RWPE1 (cell line): ENCODE results near the gene PRR27.

Experiments used
- CTCF ChIA-PET: fragments of 350-600 bp; sonication (Branson Sonifier 250); formaldehyde crosslinking; extraction: SDS; loops from one replicate; lab custom pipeline; 2021; lab: Yijun Ruan, JAX
- POLR2A ChIA-PET: fragments of 400-600 bp; formaldehyde crosslinking; extraction: SDS; loops from one replicate; lab custom pipeline; 2020; ENCODE audit warnings: antibody characterized with exemption; ENCODE audit not compliant: low non-redundant PET; lab: Yijun Ruan, JAX
- DNase-seq: peaks from one replicate; pipeline ENCODE4 v3.0.0; 2012; ENCODE audit warnings: low spot score
- H3K27ac ChIP-seq: fragments of 450-650 bp; 2 replicates; pipeline ENCODE4 v1.5.1; 2017
- TF ChIP-seq, protein P1 (sequence below): fragments of 450-650 bp; conservative IDR thresholded peaks from 2 replicates; pipeline ENCODE4 v1.5.1; 2017; ENCODE audit warnings: low read depth, mild to moderate bottlenecking

The PRR27 gene

DNA sequence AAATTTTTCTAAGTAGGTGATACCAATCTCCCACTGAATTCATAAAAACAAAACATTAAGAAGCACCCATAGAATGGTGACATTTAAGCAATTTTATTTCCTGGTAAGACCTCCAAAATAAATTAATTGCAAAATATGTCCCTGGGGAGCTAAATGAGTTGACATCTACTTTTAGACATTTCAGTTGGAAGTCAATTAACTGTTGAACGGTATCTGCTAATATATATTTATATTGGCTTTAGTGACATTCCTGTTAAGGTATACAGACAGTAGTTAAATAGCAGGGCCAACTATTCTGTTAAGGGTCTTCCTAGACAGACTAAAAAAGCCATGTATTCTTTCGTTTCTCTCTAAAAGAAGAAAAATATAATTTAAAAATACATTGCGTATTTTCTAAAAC is at the start of gene PRR27:
PRR27 (plus strand) TSS at position 301 of the 400 bp plus-strand sequence. CDS start 139 bp downstream, outside the sequence.
- H3K27ac ChIP-seq = no peak within 1 kb of the TSS
- TF ChIP-seq, protein P1, sequence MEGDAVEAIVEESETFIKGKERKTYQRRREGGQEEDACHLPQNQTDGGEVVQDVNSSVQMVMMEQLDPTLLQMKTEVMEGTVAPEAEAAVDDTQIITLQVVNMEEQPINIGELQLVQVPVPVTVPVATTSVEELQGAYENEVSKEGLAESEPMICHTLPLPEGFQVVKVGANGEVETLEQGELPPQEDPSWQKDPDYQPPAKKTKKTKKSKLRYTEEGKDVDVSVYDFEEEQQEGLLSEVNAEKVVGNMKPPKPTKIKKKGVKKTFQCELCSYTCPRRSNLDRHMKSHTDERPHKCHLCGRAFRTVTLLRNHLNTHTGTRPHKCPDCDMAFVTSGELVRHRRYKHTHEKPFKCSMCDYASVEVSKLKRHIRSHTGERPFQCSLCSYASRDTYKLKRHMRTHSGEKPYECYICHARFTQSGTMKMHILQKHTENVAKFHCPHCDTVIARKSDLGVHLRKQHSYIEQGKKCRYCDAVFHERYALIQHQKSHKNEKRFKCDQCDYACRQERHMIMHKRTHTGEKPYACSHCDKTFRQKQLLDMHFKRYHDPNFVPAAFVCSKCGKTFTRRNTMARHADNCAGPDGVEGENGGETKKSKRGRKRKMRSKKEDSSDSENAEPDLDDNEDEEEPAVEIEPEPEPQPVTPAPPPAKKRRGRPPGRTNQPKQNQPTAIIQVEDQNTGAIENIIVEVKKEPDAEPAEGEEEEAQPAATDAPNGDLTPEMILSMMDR = no peak
- CTCF ChIA-PET = no interaction called here
- POLR2A ChIA-PET = no interaction called here
- no peak for DNase-seq

DNA sequence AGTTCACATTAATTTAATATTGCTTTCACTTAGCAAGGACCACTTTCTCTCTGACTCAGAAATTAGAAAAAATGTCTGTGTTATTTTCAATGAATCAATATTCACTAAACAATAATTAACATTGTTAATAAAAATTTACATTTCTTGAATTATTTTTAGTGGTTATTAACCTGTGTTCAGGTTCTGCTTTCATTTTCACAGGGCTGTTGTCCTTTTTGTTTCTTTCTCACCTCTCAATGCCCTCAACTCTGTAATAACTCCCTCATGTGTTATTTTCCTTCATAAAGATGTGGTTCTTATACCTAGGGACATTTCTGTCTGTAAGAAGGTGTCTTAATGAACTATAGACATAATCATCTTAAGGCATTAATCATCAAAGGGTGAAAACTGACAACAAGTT is 43.1 kb upstream of the PRR27 start:
- CTCF ChIA-PET = no interaction called here

DNA sequence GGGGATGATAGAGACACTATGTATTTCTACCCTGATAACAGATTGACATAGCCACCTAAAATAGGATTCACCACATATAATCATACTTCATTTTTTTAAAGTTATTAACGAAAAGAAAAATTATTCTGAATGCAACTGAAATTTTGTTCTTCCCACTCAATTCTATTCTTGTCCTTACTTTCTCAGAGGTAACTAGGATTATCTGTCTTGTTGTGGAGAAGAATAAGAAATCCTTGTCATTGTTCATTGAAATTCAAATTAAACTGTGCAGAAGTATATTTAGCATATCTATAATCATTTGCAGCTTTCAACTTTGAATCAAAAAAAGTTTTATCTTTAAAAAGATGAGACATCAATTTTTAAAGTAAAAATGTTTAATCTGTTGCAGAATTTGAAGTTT is 40.4 kb upstream of the PRR27 start:
- ChIA-PET CTCF (no interaction called here), POLR2A (no interaction called here)
- TF ChIP-seq, protein P1 = no peak
- H3K27ac ChIP-seq = no peak overlapping the region
- DNase-seq = no peak

More for the DNA sequence above, 43.1 kb upstream of the PRR27 start:
- POLR2A ChIA-PET = no interaction called here
- no peak overlapping the region for H3K27ac ChIP-seq
- TF ChIP-seq, protein P1 = no peak
- no peak for DNase-seq

DNA sequence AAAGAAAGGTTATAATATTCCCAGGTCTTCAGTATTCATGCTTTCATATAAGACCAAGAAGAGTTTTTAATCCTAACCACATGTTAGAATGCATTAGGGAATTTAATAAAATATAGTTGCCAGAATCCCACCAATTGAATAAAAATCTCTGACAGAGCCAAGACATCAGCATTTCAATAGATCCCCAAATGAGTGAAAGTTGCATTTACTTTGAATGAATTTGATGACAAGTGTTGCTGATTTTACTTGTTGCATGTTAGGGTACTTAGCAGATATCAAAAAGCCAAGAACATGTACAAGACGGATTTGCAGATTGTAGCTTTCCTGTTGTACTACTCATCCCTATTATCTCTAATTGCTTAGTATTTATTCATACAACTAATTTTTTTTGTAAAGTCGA is 39.9 kb upstream of the PRR27 start:
- no peak for DNase-seq
- CTCF ChIA-PET = no interaction called here
- TF ChIP-seq, protein P1 = no peak
- H3K27ac ChIP-seq = no peak overlapping the region
- POLR2A ChIA-PET = no interaction called here

DNA sequence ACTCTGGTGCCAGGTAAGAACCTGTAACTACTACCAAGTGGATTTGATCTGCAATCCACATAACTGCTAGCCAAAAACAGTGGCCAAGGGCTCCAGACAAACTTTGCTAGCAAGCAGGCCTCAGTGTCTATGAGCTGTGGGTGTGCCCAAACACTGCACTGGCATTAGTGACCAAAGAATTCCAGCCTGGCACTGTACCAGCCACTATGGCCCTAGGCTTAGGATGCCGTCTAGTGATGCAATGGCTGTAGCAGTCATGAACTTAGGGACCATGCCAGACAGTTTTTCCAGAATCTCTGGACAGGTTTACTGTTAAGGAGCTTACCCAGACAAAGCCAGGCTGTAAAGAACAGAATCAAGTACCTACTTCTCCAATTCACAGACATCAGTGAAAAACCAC is 33.7 kb upstream of the PRR27 start:
- POLR2A ChIA-PET = no interaction called here
- no peak for DNase-seq
- no peak overlapping the region for H3K27ac ChIP-seq
- CTCF ChIA-PET = interaction anchor here (0.6 kb wide), 1 partner anchor 51 kb away, joined by 5 read pairs; no protein-coding TSS in a partner anchor
- TF ChIP-seq, protein P1 = no peak

DNA sequence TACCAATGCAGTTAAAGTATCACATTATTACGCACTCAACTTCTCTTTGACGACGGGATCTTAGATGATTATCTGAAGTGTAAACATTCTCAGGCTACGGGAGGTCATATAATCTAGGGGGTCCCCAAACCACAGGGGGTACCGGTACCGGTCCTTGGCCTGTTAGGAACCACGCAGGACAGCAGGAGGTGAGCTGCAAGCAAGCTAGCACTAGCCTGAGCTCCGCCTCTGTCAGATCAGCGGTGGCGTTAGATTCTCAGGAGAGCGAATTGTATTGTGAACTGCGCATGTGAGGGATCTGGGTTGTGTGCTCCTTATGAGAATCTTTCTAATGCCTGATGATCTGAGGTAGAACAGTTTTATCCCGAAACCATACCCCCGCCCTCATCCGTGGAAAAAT is 20.6 kb upstream of the PRR27 start:
- CTCF ChIA-PET = no interaction called here
- POLR2A ChIA-PET = no interaction called here
- TF ChIP-seq, protein P1 = no peak
- DNase-seq = no peak
- H3K27ac ChIP-seq = no peak overlapping the region
